GM21737 (cell line): ENCODE measurements around the gene ARID5B.
A peak's percentile ranks its signal among the peaks of the same experiment; 100 is the strongest.

Experiments used
- ATAC-seq: cut with Tn5 transposase; IDR thresholded peaks from one replicate; pipeline ENCODE4 v1.9.1; 2021; ENCODE audit warnings: mild to moderate bottlenecking, moderate library complexity; ENCODE audit not compliant: unreplicated experiment

Gene ARID5B

DNA sequence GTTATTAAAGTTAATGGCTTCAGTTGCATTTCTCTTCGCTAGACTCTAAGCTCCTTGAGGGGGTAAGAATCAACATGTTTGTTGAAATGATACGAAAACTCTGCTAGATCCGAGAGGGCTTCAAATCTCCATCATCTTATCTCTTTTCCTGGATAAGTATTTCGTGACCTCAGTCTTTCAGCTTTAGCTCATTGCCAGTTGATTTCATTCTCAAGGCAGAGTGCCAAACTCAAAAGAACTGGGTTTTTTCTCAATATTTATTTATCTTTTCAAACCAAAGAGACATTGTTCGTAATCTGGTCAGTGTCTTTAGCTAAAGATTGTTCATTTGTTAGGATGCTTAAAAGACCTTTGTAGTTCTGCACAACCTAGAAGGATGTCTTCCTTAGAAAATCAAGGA, 108.9 kb downstream of the ARID5B start:
- no peak for ATAC-seq

DNA sequence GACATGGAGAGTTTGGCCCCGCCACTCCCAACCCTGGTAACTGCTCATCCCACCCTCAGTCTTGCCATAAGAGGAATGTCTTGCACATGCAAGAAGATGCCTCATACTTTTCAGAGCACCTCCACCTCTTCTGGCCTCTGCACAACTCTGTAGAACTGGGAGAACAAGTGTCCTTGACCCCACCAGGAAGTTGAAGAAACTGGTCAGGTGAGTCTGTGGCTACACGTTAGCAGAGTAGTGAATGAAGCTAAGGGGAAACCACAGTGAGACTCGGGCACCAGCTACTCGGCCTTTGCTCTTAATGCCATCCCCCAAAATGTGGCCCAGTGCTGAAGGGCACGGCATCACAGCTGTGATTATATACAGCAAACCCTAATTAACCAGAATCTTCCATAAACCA, 110.1 kb downstream of the ARID5B start:
- no peak for ATAC-seq

DNA sequence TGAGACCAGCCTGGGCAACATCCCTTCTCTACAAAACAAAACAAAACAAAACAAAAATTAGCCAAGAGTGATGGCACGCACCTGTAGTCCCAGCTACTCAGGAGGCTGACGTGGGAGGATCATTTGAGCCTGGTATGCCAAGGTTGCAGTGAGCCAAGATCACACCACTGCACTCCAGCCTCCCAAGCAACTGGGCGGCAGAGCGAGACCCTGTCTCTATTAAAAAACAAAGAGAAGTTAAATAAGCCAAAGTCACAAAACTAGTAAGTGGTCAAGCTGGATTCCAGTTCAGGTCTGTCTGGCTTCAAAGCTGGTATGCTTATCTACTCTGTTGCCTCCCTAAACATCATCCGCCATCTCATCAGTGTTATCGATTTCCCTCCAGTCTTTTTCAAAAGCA, 110.8 kb downstream of the ARID5B start:
- no peak for ATAC-seq

DNA sequence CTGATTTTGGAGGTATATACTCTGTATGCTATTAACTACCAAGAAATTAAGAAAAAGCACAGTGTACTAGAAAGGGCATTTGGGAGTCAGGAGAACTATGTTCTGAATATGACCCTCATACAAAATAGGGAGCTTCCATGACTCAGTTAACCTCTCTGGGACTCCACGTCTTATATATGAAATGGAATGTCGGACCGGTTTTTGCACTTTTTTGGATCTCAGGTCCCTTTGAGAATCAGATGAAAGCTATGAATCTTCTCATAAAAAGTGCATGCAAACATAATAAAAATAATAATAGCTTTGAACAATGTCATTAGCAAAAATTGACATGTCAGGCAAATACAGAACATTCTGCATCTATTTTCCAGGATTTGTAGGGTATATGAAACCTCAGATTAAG, 113.0 kb downstream of the ARID5B start:
- no peak for ATAC-seq

DNA sequence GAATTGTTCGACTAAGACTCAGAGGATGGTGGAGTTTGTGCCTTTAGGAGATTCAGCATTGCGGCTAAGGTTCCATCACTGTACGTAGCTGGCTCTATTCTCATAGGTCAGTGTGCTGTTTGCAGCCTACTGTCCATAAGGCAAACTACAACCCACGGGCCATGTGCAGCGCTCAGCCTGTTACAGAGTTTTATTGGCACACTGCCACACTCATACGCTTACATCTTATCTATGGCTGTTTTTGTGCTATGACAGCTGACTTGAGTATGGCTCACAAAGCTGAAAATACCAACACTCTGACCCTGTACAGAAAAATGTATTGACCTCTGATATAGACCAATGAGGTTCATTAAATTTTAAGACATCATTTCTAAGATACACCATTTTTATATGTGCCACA, 114.5 kb downstream of the ARID5B start:
- no peak for ATAC-seq

DNA sequence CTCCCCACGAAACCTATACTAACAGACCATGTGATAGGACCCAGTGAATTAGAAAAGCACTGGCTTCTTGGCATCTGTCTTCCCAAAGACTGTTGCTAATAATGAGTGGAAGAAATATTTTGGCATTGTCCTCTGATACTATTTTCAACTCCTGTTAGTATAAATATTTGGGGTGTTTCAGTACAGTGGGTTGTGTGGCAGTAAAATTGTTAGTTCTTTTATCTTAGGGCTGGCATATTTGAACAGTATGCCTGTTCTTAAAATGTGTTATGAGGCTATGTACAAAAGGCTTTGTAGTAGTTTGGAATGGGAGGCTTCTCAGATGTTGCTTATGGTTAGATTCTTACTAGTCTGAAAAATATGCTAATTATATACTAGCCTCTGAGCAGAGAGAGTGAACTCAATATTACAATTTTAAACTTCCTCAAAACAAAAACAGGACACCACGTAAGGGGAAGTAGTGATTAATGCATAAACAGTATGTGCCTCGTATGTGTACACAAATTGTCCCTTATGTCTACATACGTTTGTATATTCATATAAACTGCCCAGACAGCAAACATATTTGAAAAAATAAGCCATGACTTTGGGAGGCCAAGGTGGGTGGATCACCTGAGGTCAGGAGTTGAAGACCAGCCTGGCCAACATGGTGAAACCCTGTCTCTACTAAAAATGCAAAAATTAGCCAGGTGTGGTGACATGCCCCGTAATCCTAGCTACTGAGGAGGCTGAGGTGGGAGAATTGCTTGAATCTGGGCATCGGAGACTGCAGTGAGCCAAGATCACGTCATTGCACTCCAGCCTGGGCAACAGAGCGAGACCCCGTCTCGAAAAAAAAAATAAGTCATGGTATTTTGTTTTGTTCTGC, 115.4 kb downstream of the ARID5B start:
- ATAC-seq: peak; percentile 55

DNA sequence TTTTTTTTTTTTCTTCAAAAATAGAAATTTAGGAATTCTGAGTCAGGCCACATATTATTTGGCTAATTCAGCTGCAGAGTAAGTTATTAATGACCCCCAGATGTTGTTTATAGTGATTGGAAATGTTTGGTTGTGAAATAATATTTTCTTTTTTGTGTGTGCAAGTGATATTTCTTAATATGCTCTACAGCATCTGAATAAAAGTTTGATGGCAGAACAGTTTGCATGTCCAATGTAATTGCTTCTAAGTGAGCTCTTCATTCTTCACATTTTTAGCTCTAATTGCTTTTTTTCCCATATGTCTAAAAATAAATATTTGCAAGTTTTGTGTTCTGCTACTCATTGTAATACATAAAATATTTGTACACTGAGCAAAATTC, 116.0 kb downstream of the ARID5B start:
- ATAC-seq: no peak

DNA sequence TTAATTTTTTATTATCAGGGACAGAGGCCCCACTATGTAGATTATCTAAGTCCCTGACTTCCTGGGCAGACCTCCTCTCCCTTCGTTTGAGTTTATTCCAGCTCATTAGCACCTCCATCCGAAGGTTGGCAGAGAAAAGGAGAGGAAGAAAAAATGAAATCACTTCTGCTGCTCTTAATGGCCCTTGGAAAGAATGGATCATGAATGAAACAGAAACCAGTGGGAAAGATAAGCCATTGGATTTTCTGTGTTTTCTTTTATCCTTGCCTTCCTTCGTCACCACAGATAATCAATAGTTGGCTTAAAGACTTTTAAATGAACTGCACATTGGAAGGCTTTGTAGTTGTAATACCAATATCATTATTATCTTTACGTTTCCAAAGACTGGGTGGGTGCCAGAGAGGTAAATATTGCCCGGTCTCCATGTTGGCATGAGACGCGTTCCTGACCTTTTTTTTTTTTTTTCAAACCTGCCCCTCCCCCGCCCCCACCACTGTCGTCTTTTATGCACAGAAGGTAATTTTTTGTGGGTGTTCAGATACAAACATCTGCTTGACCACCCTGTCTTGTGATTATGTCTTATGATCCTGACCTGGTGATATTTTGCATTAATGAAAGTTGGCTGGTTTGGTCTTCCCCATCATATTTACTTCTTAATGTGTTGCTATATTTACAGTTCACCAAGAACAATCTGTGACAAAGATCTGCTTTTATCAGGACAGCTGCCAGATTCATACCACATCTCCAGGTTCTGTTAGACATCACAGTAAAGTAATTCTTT, 116.8 kb downstream of the ARID5B start:
- no peak for ATAC-seq

DNA sequence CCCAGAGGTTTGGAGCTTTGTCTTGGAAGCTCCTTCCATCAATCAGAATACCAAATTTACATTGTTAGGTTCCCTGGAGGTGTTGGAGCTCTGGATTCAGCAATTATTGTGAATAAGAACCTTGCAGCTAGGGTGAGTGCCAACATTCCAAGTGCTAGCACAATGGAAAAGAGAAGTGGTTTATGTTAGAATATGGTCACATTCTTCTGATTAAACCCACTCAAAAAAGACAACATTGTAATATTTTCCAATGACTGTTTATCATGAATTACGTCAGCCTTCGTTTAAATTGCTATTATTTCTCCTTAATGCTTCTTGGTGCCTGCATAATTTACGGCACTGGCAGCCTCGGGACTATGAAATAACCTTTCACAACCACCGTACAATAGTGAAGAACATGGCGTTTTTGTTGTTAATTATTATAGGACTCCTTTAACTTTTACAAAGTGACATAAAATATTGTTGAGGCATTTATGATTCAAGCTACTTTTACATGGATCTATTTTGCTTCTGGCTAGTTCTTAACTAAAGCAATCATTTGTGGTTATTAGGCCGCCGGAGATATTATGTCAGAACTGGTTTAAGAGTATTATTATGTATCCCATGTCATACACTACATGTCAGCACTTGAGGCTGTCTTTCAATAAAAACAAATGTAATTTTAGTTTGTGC, 117.7 kb downstream of the ARID5B start:
- no peak for ATAC-seq

DNA sequence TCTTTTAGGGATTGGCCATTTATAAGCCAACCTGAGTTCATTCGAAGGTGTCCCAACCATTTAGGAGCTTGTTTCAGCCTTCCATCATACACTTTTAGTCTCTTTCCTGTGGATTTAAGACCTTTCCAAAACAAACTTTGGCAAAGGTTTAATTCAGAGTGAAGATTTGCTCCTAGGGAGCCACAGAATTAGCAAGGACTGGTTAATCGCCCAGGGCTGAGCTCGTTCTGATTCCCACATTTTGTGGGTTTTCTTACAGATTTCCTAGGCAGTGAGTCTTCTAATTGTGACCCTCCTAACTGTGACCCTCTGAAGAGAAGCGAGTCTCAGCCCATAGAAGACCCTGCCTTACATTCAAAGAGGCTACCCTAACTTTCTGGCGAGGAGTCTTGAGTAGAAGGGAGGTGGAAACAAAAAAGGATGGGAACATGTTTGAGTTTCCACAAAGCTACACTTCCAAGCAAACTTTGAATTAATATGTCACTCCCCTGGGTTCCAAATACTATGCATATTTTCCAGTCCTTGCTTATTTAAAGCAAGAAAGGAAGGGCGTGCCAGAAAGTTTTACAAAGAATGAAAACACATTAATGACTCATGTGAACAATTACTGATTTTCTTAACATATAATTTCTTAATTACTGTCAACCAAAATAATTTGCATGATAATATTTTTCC, 118.3 kb downstream of the ARID5B start:
- no peak for ATAC-seq

DNA sequence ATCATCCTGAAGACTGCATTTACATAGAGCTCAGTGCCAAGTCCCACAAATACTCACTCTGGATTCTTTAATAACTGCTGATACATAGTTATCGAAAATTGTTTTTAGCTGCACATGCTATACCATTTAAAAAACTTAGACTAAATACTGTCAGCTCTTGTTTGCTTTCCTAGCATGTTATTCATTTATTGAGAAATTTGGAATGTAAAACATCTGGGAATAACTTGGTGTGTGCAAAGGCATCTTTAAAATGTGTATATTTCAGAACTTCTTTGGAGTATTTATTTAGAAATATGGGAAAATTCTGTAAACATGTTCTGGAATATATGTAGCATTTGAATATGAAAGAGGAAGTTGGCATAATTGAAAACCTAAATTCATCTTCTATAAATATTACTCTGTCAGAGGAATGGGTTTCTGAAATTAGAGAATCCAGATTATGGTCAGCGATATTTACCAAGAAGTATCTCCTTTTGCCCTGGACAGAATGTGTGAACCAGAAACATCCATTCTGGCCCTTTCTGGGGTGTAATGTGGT, 119.7 kb downstream of the ARID5B start:
- ATAC-seq: no peak

DNA sequence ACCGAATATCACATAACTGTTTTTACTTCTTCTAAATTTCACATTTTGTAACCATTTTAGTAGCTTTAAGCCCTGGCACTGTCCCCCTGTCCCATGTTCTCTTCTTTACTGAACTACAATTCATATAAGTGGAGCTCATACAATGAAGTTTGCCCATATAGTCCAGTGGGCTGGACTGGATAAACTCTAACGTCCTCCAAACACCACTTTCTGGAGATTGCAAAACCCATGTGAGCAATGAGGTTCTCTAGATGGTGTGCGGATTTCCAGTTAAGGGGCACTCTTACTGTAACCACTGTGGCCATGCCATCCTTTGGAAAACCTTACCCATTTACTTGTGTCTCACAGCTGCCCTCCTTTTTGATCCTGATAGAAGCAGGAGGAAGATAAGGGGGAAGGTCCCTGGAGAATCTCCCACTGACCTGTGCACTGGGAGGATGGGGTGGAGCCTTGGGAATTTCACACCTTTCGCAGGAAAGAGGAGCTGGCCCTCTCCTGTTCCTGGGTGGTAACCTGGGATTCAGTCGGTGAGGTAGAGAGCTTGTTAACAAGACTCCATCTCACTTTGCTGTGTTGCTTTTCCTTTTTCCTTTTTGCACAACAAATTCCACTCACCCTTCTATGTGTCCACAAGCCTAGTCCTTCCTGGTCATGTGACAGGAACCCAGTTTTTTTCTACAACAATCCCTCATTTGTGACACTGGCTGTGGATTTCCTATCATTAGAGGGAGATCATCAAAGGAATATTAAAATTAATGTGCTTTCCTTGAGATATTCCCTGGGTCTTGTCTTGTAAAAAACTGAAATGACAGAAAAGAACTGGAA, 120.7 kb downstream of the ARID5B start:
- no peak for ATAC-seq

DNA sequence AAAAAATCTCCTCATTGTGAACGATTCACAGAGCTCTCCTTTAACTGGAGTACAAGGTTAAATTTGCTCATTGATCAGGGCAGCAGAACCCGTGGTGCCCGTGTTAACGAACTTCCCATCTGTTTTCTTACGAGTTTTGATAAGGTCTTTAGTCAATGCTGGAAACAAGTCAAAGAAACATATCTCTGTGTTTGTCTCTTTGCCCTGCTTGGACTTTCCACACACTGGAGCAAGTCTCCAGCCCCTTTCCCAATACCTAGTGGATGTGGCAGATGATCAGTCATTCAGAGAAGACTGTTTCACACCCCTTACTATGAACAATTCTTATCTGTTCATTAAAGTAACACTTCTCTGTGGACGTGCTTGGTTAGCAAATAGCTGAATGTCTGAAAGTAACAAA, 121.3 kb downstream of the ARID5B start:
- ATAC-seq: no peak

DNA sequence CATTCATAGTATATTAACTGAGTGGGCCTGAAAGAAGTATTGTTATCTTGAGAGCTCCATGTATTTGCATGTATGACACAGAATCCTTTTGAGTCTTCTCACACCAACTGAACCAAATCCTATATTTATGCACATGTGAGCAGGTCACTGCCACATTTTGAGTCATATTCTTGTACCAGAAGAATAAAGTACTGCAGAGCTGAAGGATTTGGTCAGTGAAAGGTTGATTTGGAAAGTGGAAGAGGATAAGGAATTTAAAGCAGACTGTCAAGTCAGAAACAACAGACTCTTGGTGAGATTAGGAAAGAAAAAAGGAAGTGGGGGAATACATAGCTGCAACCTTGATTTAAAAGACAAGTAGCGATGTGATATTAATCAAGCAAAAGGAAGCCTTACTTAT, 121.8 kb downstream of the ARID5B start:
- no peak for ATAC-seq

DNA sequence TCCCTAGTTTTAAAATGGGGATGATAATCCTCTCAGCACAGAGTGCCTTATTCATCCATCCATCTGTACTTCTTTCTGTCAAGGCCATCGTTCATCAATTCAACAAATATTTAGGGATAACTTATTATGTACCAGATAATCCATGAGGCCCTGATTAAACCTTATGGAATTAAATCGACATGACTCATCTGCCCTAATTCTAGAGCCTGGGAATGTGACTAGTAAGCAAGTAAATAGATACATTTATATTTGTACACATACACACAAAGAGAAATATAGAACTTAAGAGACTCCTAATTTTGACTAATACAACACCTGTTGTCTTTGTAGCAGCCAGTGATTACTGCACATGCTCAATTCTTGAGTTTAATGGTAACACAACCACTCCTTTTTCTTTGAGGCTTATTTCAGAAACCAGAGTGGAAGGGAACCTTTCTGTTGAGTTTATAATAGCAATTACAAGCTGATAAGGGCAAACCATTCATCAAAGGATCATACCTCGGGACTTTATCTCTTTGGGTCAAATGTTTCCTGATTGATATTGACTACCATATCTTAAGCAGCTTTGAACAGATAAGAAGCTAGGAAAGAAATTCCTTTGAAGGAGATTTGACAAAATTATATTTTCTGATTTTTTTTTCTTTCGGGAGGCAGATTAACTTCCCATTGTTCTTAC, 122.7 kb downstream of the ARID5B start:
- no peak for ATAC-seq

DNA sequence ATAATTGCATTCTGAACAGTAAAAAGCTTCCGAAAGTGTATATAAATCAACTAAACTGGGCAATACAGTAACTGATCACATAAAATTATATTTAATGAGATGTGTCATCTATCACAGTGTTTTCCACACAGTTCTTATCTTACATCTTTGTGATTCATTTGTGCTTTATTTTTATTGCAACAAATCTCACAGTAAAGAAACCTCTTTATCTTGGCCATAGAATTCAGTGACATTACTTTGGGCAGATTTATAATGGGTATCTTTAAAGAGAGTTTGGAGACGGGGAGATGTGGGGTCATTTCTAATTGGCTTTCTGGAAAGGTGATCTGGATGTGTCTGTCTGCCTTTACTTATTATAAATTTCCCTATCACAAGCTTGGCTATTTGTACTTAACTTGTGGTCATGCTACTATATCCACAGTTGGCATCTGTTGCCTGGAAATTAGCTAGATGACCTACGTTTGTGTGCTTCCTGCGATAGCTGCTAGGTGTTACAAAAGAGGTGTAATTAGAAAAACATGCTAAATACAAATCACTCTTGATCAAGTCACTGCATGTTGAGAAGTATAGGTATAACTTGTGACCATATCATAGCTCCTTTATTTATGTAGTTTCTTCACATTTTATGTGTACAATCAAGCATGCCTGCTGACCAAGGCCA, 123.8 kb downstream of the ARID5B start:
- no peak for ATAC-seq

DNA sequence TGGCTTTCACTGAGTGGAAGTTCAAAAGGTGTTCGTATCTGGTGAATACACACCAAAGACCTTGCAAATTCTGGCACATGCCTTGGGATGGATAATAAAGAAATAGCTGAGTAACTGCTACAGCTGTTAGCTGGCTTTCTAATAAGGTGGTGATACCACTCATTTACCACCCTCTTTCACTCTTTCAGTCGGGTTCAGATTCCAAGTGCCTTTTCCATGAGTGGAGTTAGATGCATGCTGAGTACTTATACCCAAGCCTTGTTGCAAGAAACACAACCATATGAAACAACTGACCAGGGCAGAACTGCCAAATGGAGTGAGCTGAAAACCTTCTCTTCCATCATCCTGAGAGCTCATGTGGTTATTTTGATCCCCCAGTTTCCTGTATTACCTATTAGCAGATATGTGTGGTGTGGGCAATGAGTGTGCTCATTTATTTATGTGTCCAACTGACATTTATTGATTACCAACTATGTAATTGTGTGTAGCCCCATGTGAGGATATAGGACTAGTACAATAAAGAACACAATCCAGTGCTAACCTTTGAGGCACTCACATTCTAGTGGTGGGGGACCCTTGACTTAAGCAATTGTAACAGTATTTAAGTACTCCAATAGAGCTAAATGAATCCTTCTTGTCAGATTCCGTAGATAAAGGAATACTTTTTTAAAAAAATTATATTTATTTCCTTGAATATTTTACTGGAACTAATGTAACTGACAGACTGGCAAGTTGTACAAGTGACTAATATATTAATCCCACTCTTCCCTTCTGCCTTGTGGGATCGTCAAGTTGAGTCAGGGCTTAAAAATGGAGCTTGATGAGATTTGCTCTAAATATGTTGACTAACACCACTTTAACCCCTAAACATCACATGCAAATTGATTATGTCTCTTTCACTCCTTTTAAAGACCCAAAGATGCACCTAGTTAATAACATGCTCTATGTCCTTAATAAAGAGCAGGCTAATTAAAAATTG, 124.7 kb downstream of the ARID5B start:
- no peak for ATAC-seq
